Measurements from ENCODE around the gene PRSS27. TPM values are rescaled to one million over a fixed set of nuclear protein-coding genes. Genes with fewer than 3 reads are reported as not detected.
"Not testable (repeated sequence)": the region's sequence is repeated elsewhere in the genome, so short reads cannot be mapped to it uniquely, and the experiment has no call there.

Gene PRSS27
- total and polyA plus RNA-seq, 4 experiments from 2014 or later: 0.61 to 0.96 TPM; not detected in 2

GRCh38 chr16:2686912-2687507 lies 33.0 kb downstream of the PRSS27 start:
- H3K4me3 ChIP-seq (ENCODE audit: low read length in 2 of 2): no peak overlapping the region
- no peak for DNase-seq
- peaks cover 14 to 36% (median 26%) of the 10 kb centered on the region in 4 donors for H3K4me1 Mint-ChIP-seq
- no peaks in the 10 kb centered on the region for H3K9me3 ChIP-seq (ENCODE audit: control insufficient read depth in 1 of 2, low read length in 2 of 2)
- no peaks in the 10 kb centered on the region for H3K9me3 Mint-ChIP-seq
- POLR2A ChIA-PET (ENCODE audit: partially characterized antibody): no interaction called here
- H3K36me3 Mint-ChIP-seq: peaks cover 2 to 5% of the 10 kb centered on the region in 2 donors
- intact Hi-C loops (cut with micrococcal nuclease): no loop called here
- H3K36me3 ChIP-seq (ENCODE audit: insufficient read depth, low read length): no peaks in the 10 kb centered on the region
- H3K27me3 ChIP-seq (ENCODE audit: insufficient read depth, low read length): no peaks in the 10 kb centered on the region
- H3K27me3 Mint-ChIP-seq: no peaks in the 10 kb centered on the region
- CTCF ChIA-PET (ENCODE audit: partially characterized antibody): no interaction called here
- peak overlapping the region; percentile 13 to 77 (median 62) for H3K4me3 Mint-ChIP-seq
- H3K27ac ChIP-seq (ENCODE audit: low read depth, low read length): no peak overlapping the region
- peak overlapping the region; percentile 79 to 91 (median 85) for H3K27ac Mint-ChIP-seq
- peaks cover 27% of the 10 kb centered on the region for H3K4me1 ChIP-seq (ENCODE audit: insufficient read depth, low read length)

GRCh38 chr16:2686075-2686474 lies 33.9 kb downstream of the PRSS27 start:
- CTCF ChIA-PET (ENCODE audit: partially characterized antibody); POLR2A ChIA-PET (ENCODE audit: partially characterized antibody); H3K4me3 ChIP-seq (ENCODE audit: low read length in 2 of 2); H3K9me3 Mint-ChIP-seq; H3K27me3 ChIP-seq (ENCODE audit: insufficient read depth, low read length); H3K4me3 Mint-ChIP-seq; DNase-seq; intact Hi-C loops (cut with micrococcal nuclease); H3K36me3 Mint-ChIP-seq; H3K27ac ChIP-seq (ENCODE audit: low read depth, low read length); H3K27ac Mint-ChIP-seq; H3K27me3 Mint-ChIP-seq; H3K9me3 ChIP-seq (ENCODE audit: control insufficient read depth in 1 of 2, low read length in 2 of 2); H3K36me3 ChIP-seq (ENCODE audit: insufficient read depth, low read length): not testable (repeated sequence)
- peaks cover 36% of the 10 kb centered on the region for H3K4me1 ChIP-seq (ENCODE audit: insufficient read depth, low read length)
- H3K4me1 Mint-ChIP-seq: peaks cover 15 to 41% (median 28%) of the 10 kb centered on the region in 4 donors

DNA sequence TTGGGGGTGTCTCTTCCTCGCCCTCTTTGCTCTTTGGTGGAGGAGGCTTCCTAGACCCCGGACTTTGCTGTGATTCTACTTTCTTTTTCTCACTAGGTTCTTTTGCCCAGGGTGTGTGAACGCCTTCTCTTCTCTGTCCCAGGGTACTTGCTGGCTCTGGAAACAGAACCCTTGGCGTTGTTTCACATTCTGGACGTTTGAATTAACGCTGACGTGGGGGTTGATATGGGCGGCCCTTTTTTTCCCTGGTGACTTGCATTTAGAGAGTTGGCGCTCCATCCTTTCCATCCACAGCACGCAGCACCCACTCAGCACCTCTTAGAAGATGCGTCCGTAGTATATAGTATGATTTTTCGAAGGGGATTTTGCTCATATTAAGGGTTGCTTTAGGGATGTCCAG lies 37.0 kb downstream of the PRSS27 start:
- H3K27me3 Mint-ChIP-seq; H3K27me3 ChIP-seq (ENCODE audit: insufficient read depth, low read length); CTCF ChIA-PET (ENCODE audit: partially characterized antibody); H3K36me3 ChIP-seq (ENCODE audit: insufficient read depth, low read length); H3K9me3 Mint-ChIP-seq; DNase-seq; H3K9me3 ChIP-seq (ENCODE audit: control insufficient read depth in 1 of 2, low read length in 2 of 2); H3K36me3 Mint-ChIP-seq; intact Hi-C loops (cut with micrococcal nuclease): not testable (repeated sequence)
- peak overlapping the region; percentile 79 for H3K27ac ChIP-seq (ENCODE audit: low read depth, low read length)
- peak overlapping the region; percentile 96 to 98 for H3K4me3 ChIP-seq (ENCODE audit: low read length in 2 of 2)
- H3K4me1 ChIP-seq (ENCODE audit: insufficient read depth, low read length): peaks cover 39% of the 10 kb centered on the region
- peaks cover 17 to 36% (median 28%) of the 10 kb centered on the region in 4 donors for H3K4me1 Mint-ChIP-seq
- peak overlapping the region; percentile 86 to 97 (median 94) for H3K4me3 Mint-ChIP-seq
- POLR2A ChIA-PET (ENCODE audit: partially characterized antibody): interaction anchor here (0.6 to 1.4 kb wide), 8 partner anchors 9 to 200 kb away, joined by 4 to 36 read pairs (median 6); partner anchors contain the start of genes FLYWCH2 and SRRM2
- H3K27ac Mint-ChIP-seq: peak overlapping the region; percentile 70 to 92 (median 87)

DNA sequence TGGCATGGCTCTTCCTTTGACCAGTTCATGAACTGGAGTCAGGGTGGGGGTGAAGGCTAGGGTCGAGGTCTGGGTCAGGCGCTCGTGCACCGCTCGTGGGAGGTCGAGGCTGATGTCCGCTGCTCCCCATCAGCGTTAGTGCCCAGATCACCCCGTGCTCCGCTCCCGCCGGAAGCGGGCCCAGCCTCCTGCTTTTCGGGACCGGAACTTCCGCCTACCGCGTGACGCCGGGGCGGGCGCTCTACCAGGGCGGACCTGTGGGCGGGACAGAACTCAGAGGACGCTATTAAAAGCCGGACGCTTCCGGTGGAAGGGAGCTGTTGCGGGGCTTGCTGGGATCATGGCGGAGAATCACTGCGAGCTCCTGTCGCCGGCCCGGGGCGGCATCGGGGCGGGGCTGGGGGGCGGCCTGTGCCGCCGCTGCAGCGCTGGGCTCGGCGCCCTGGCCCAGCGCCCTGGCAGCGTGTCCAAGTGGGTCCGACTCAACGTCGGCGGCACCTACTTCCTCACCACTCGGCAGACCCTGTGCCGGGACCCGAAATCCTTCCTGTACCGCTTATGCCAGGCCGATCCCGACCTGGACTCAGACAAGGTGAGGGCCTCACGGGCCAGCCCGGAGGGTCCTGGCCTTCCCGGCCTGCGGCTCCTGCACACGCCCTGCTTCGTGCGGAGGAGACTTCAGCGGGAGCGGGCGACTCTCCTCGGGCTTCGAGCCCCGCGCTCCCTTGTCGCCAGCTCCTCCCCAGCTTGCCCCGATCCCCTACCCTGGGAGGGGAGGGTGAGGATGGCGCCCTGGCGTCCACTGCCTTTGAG lies 37.6 kb downstream of the PRSS27 start, which contains the start of gene KCTD5:
Gene KCTD5 (plus strand): TSS at position 315 of the 813 bp plus-strand sequence. CDS start 26 bp downstream, at position 341.
- peaks cover 3 to 4% of the 10 kb centered on the region in 2 donors for H3K36me3 Mint-ChIP-seq
- H3K27ac Mint-ChIP-seq: peak within 1 kb of the TSS; percentile 87 to 96 (median 95)
- intact Hi-C loops (cut with micrococcal nuclease): loop anchor here (1.0 kb wide), 4 partner anchors 9 to 186 kb away; partner anchors contain the start of gene SRRM2
- no peaks in the 10 kb centered on the region for H3K27me3 ChIP-seq (ENCODE audit: insufficient read depth, low read length)
- peak within 1 kb of the TSS; percentile 79 for H3K27ac ChIP-seq (ENCODE audit: low read depth, low read length)
- H3K9me3 Mint-ChIP-seq: no peaks in the 10 kb centered on the region
- CTCF ChIA-PET (ENCODE audit: partially characterized antibody): interaction anchor here (0.5 kb wide), 1 partner anchor 260 kb away, joined by 4 read pairs; no protein-coding TSS in a partner anchor
- no peaks in the 10 kb centered on the region for H3K9me3 ChIP-seq (ENCODE audit: control insufficient read depth in 1 of 2, low read length in 2 of 2)
- peak within 1 kb of the TSS; percentile 92 to 97 (median 94) for H3K4me3 Mint-ChIP-seq
- POLR2A ChIA-PET (ENCODE audit: partially characterized antibody): interaction anchor here (0.6 to 1.7 kb wide), 20 partner anchors 8 to 976 kb away, joined by 3 to 36 read pairs (median 5); partner anchors contain the start of genes CEMP1, ELOB, FLYWCH1 and FLYWCH2
- peaks cover 34% of the 10 kb centered on the region for H3K4me1 ChIP-seq (ENCODE audit: insufficient read depth, low read length)
- DNase-seq: peak; percentile 94 to 95 (median 94)
- peak within 1 kb of the TSS; percentile 96 to 98 for H3K4me3 ChIP-seq (ENCODE audit: low read length in 2 of 2)
- H3K36me3 ChIP-seq (ENCODE audit: insufficient read depth, low read length): no peaks in the 10 kb centered on the region
- no peaks in the 10 kb centered on the region for H3K27me3 Mint-ChIP-seq
- H3K4me1 Mint-ChIP-seq: peaks cover 15 to 30% (median 24%) of the 10 kb centered on the region in 4 donors

GRCh38 chr16:2680360-2680759 lies 39.7 kb downstream of the PRSS27 start:
- H3K4me3 ChIP-seq (ENCODE audit: low read length in 2 of 2); POLR2A ChIA-PET (ENCODE audit: partially characterized antibody); H3K27me3 Mint-ChIP-seq; H3K9me3 ChIP-seq (ENCODE audit: control insufficient read depth in 1 of 2, low read length in 2 of 2); H3K36me3 ChIP-seq (ENCODE audit: insufficient read depth, low read length); intact Hi-C loops (cut with micrococcal nuclease); H3K27ac ChIP-seq (ENCODE audit: low read depth, low read length); H3K27ac Mint-ChIP-seq; H3K9me3 Mint-ChIP-seq; DNase-seq; H3K36me3 Mint-ChIP-seq; H3K27me3 ChIP-seq (ENCODE audit: insufficient read depth, low read length); CTCF ChIA-PET (ENCODE audit: partially characterized antibody): not testable (repeated sequence)
- peak overlapping the region in 2 of 8 donors; percentile 16 to 68 for H3K4me3 Mint-ChIP-seq
- peaks cover 25% of the 10 kb centered on the region for H3K4me1 ChIP-seq (ENCODE audit: insufficient read depth, low read length)
- peaks cover 8 to 22% (median 15%) of the 10 kb centered on the region in 4 donors for H3K4me1 Mint-ChIP-seq

DNA sequence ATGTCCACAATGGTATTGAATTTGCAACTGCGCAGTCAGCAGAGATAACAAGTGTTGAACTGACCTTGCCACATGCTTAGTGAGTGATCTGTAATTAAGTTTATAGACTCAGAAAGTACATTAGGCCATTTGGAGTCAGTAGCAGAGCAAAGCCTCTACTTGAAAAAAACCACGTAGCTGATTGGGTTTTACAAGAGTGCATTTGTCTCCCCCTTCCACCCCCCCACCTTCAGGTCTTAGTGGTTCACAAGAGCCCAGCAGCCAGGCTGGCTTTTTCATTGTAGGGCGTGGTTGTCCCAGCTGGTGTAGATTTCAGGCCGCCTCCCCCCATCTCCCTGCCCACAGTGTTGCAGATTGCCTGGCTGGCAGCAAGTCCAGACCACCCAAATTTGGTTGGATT lies 40.1 kb downstream of the PRSS27 start:
- intact Hi-C loops (cut with micrococcal nuclease); H3K4me3 Mint-ChIP-seq; H3K36me3 Mint-ChIP-seq; H3K27me3 Mint-ChIP-seq; H3K27ac Mint-ChIP-seq; H3K27ac ChIP-seq (ENCODE audit: low read depth, low read length); H3K9me3 ChIP-seq (ENCODE audit: control insufficient read depth in 1 of 2, low read length in 2 of 2); H3K27me3 ChIP-seq (ENCODE audit: insufficient read depth, low read length); H3K4me3 ChIP-seq (ENCODE audit: low read length in 2 of 2); H3K36me3 ChIP-seq (ENCODE audit: insufficient read depth, low read length); POLR2A ChIA-PET (ENCODE audit: partially characterized antibody); H3K9me3 Mint-ChIP-seq; CTCF ChIA-PET (ENCODE audit: partially characterized antibody); DNase-seq: not testable (repeated sequence)
- peaks cover 8 to 23% (median 14%) of the 10 kb centered on the region in 4 donors for H3K4me1 Mint-ChIP-seq
- H3K4me1 ChIP-seq (ENCODE audit: insufficient read depth, low read length): peaks cover 25% of the 10 kb centered on the region

DNA sequence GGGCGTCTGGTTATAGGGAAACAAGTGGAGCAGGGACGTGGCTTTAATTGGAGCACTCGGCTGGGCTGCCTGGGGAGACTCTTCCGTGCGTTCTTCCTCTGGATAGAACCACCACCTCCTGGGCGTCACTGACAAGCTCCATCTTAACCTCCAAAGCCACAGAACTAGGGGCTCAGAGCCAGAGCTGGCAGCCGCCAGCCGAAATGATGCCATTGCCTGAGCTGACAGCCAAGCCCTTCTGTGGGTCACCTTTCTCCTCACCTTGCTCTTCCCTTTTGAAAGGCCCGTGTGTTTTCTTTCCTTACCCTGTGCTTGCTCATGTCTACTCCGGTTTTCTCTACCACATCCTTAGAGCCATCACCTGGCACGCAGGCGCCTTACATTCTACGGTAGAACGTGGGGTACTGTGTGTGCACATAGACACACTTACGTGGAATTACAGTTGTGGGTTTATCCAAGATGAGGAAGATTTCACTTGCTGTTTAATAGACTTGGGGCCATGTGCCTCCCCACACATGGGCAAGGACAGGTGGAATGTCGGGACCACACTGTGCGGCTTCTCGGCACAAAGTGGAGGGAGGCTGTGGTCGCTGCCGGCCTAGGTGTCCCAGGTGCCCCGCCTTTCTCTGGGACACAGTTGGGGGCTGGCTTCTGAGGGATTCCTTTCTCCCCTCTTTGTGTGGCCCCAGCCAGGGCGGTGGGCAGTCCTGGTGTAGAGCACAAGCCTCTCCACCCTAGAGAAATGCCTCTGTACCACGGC lies 41.6 kb downstream of the PRSS27 start:
- intact Hi-C loops (cut with micrococcal nuclease); H3K36me3 ChIP-seq (ENCODE audit: insufficient read depth, low read length); H3K27me3 ChIP-seq (ENCODE audit: insufficient read depth, low read length); CTCF ChIA-PET (ENCODE audit: partially characterized antibody); H3K27ac ChIP-seq (ENCODE audit: low read depth, low read length); DNase-seq; POLR2A ChIA-PET (ENCODE audit: partially characterized antibody); H3K9me3 ChIP-seq (ENCODE audit: control insufficient read depth in 1 of 2, low read length in 2 of 2); H3K4me3 ChIP-seq (ENCODE audit: low read length in 2 of 2); H3K36me3 Mint-ChIP-seq; H3K9me3 Mint-ChIP-seq; H3K27ac Mint-ChIP-seq; H3K27me3 Mint-ChIP-seq; H3K4me3 Mint-ChIP-seq: not testable (repeated sequence)
- H3K4me1 ChIP-seq (ENCODE audit: insufficient read depth, low read length): peaks cover 26% of the 10 kb centered on the region
- H3K4me1 Mint-ChIP-seq: peaks cover 8 to 21% (median 14%) of the 10 kb centered on the region in 4 donors
